Thyroid gland (tissue), 4 donors: Measurements from ENCODE around the gene BACE1-AS.

Experiments
- POLR2A ChIP-seq, 2 donors: fragments of 450-650 bp; IDR thresholded peaks; one replicate each; pipeline ENCODE4 v1.6.1; 2017; ENCODE audit warnings: antibody characterized with exemption in 2 of 2, mild to moderate bottlenecking in 2 of 2, moderate library complexity in 1 of 2
- TF ChIP-seq, protein P1 (sequence below), 6 experiments: fragments of 200-600 bp in 3 of 6; fragments of 450-650 bp in 3 of 6; sonication (generic) in 3 of 6; IDR thresholded peaks; one replicate each; pipeline ENCODE4 v1.5.1; 2016 to 2019; ENCODE audit warnings: antibody characterized with exemption in 6 of 6, mild to moderate bottlenecking in 2 of 6, inconsistent platforms in 1 of 6, moderate library complexity in 1 of 6

DNA sequence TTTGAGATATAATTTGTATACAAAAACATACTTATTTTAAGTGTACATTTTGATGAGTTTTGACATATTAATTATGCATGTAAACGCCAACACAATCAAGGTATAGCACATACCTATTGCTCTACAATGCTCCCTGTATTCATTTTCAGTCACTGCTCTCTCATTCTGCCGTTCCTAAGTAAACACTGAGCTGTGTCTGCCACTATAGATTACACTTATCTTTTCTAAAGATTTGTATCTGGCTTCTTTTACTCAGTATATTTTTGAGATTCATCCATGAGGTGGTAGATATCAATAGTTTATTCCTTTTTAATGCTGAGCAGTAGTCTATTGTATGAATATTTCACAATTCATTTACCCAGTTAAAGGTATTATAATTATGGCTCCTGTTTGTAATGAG is 25.4 kb upstream of the BACE1-AS start:
- TF ChIP-seq, protein P1, sequence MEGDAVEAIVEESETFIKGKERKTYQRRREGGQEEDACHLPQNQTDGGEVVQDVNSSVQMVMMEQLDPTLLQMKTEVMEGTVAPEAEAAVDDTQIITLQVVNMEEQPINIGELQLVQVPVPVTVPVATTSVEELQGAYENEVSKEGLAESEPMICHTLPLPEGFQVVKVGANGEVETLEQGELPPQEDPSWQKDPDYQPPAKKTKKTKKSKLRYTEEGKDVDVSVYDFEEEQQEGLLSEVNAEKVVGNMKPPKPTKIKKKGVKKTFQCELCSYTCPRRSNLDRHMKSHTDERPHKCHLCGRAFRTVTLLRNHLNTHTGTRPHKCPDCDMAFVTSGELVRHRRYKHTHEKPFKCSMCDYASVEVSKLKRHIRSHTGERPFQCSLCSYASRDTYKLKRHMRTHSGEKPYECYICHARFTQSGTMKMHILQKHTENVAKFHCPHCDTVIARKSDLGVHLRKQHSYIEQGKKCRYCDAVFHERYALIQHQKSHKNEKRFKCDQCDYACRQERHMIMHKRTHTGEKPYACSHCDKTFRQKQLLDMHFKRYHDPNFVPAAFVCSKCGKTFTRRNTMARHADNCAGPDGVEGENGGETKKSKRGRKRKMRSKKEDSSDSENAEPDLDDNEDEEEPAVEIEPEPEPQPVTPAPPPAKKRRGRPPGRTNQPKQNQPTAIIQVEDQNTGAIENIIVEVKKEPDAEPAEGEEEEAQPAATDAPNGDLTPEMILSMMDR (IDR thresholded peaks at IDR 0.05): no peak
- TF ChIP-seq POLR2A (IDR thresholded peaks at IDR 0.05): no peak
